Endothelial cell of umbilical vein (primary cell): ENCODE results near the gene VEPH1. TPM values are rescaled to one million over a fixed set of nuclear protein-coding genes. Genes with fewer than 3 reads are reported as not detected.
"Not testable (repeated sequence)": the region's sequence is repeated elsewhere in the genome, so short reads cannot be mapped to it uniquely, and the experiment has no call there.

Experiments used
- BruUV-seq: library from RNA; stranded (reverse); fragments of 400-500 nt; replicated peaks from 2 replicates; lab custom pipeline; 2021; lab: Mats Ljungman, UMichigan
- CTCF ChIA-PET: fragments of 300-600, 350-600 bp; sonication (Branson Sonifier 250); formaldehyde crosslinking; loops from one replicate; lab custom pipeline; 2021; ENCODE audit warnings: antibody characterized with exemption, inconsistent platforms; lab: Charles Lee
- POLR2A ChIA-PET: fragments of 300-600, 350-600 bp; sonication (Branson Sonifier 250); formaldehyde crosslinking; loops from one replicate; lab custom pipeline; 2021; ENCODE audit warnings: antibody characterized with exemption, inconsistent platforms; lab: Charles Lee
- DNase-seq: peaks from one replicate; pipeline ENCODE4 v3.0.0-alpha.2; 2011; ENCODE audit warnings: low read depth, low spot score
- FAIRE-seq: peaks from 2 replicates; lab custom pipeline; 2011; peaks lifted over from hg19 to GRCh38; lab: Jason Lieb, UNC
- H2AFZ ChIP-seq: 2 replicates; pipeline ENCODE4 v1.6.0; 2012; ENCODE audit warnings: low read depth, low read length, control low read depth, inconsistent platforms
- H3K27ac ChIP-seq: 2 replicates; pipeline ENCODE4 v1.5.1; 2011; ENCODE audit warnings: low read depth, mild to moderate bottlenecking, control low read depth, low read length, moderate library complexity; ENCODE audit not compliant: insufficient read depth
- H3K27me3 ChIP-seq, 2 experiments: 2 replicates each; pipeline versions ENCODE4 v1.6.0 to v1.6.1; 2011; ENCODE audit warnings: low read length in 2 of 2, mixed read lengths in 1 of 2; ENCODE audit not compliant: control insufficient read depth in 2 of 2, insufficient read depth in 2 of 2
- H3K36me3 ChIP-seq, 2 experiments: 2 replicates in 1 of 2; 3 replicates in 1 of 2; pipeline ENCODE4 v1.5.1; 2011; ENCODE audit warnings: low read length in 2 of 2, mild to moderate bottlenecking in 1 of 2, moderate library complexity in 1 of 2; ENCODE audit not compliant: control insufficient read depth in 2 of 2, insufficient read depth in 2 of 2; ENCODE audit errors: extremely low read depth in 1 of 2
- H3K4me1 ChIP-seq: 3 replicates; pipeline ENCODE4 v1.5.1; 2011; ENCODE audit warnings: mild to moderate bottlenecking, low read length; ENCODE audit not compliant: control insufficient read depth, insufficient read depth; ENCODE audit errors: extremely low read depth
- H3K4me2 ChIP-seq: 2 replicates; pipeline ENCODE4 v1.6.1; 2011; ENCODE audit warnings: low read length, control low read depth, mixed read lengths; ENCODE audit not compliant: insufficient read depth
- H3K4me3 ChIP-seq, 3 experiments: fragments of 200-600 bp in 1 of 3; sonication (generic), shearing (Covaris generic) in 1 of 3; replicated peaks in 1 of 3; 2 replicates each; pipeline ENCODE4 v1.5.1; 2011 to 2016; ENCODE audit warnings: control low read depth in 3 of 3, low read length in 3 of 3, mild to moderate bottlenecking in 2 of 3, inconsistent platforms in 1 of 3, low read depth in 1 of 3, moderate library complexity in 1 of 3; ENCODE audit not compliant: insufficient read depth in 1 of 3
- H3K79me2 ChIP-seq: 2 replicates; pipeline ENCODE4 v1.6.0; 2012; ENCODE audit warnings: low read length, inconsistent platforms; ENCODE audit not compliant: control insufficient read depth, insufficient read depth
- H3K9ac ChIP-seq: replicated peaks from 2 replicates; pipeline ENCODE3; 2011; ENCODE audit warnings: low read length, control low read depth; ENCODE audit not compliant: insufficient read depth; ENCODE audit errors: extremely low read depth
- H3K9me1 ChIP-seq: replicated peaks from 3 replicates; pipeline ENCODE4 v1.6.0; 2011; ENCODE audit warnings: mild to moderate bottlenecking, low read length; ENCODE audit not compliant: control insufficient read depth, insufficient read depth; ENCODE audit errors: extremely low read depth
- H3K9me3 ChIP-seq: replicated peaks from 2 replicates; pipeline ENCODE4 v1.5.1; 2012; ENCODE audit warnings: low read length, inconsistent platforms; ENCODE audit not compliant: control insufficient read depth, insufficient read depth
- H4K20me1 ChIP-seq: replicated peaks from 2 replicates; pipeline ENCODE3; 2011; ENCODE audit warnings: mild to moderate bottlenecking, low read length; ENCODE audit not compliant: control insufficient read depth, insufficient read depth; ENCODE audit errors: extremely low read depth
- CTCF ChIP-seq, 2 donors: IDR thresholded peaks; 1 replicate in 1 of 2; 2 replicates in 1 of 2; pipeline ENCODE4 v1.5.1; 2011; ENCODE audit warnings: low read length in 2 of 2, mild to moderate bottlenecking in 2 of 2, moderate library complexity in 2 of 2, control low read depth in 1 of 2, inconsistent platforms in 1 of 2, low read depth in 1 of 2; ENCODE audit not compliant: insufficient read depth in 1 of 2; ENCODE audit errors: extremely low read depth in 1 of 2
- EZH2 ChIP-seq: IDR thresholded peaks from 2 replicates; pipeline ENCODE4 v1.6.1; 2012; ENCODE audit warnings: borderline replicate concordance, low read depth, mild to moderate bottlenecking, moderate library complexity, low read length, inconsistent platforms; ENCODE audit not compliant: severe bottlenecking
- FOS ChIP-seq: IDR thresholded peaks from 2 replicates; pipeline ENCODE4 v1.6.1; 2011; ENCODE audit warnings: mild to moderate bottlenecking, low read length, moderate library complexity, borderline replicate concordance; ENCODE audit not compliant: insufficient read depth
- GATA2 ChIP-seq: IDR thresholded peaks from 2 replicates; pipeline ENCODE4 v1.7.0; 2011; ENCODE audit warnings: low read depth, mild to moderate bottlenecking, moderate library complexity, mixed read lengths, low read length; ENCODE audit not compliant: insufficient read length, insufficient read depth
- JUN ChIP-seq: IDR thresholded peaks from 2 replicates; pipeline ENCODE4 v1.6.1; 2011; ENCODE audit warnings: borderline replicate concordance, low read depth; ENCODE audit not compliant: insufficient read length, insufficient read depth
- MAX ChIP-seq: IDR thresholded peaks from 2 replicates; pipeline ENCODE4 v1.6.1; 2011; ENCODE audit not compliant: insufficient read depth, insufficient read length
- MYC ChIP-seq: IDR thresholded peaks from one replicate; pipeline ENCODE4 v1.6.1; 2011; ENCODE audit warnings: mild to moderate bottlenecking, low read depth, low read length
- POLR2A ChIP-seq: IDR thresholded peaks from 2 replicates; pipeline ENCODE4 v1.6.1; 2012; ENCODE audit warnings: low read depth, mild to moderate bottlenecking, control low read depth, low read length
- POLR2AphosphoS5 ChIP-seq: IDR thresholded peaks from 2 replicates; pipeline ENCODE4 v1.6.1; 2012; ENCODE audit warnings: low read depth, mild to moderate bottlenecking, control low read depth, low read length, moderate library complexity; ENCODE audit not compliant: insufficient read depth
- dilution Hi-C: fragments of 300-500 bp; cut with MboI; formaldehyde crosslinking; loops from one replicate; pipeline ENCODE4 v1.15.0; 2019; ENCODE audit warnings: low sequenced_read_pairs; ENCODE audit not compliant: extremely low pct_ligation_motif_present
- intact Hi-C: fragments of 100-400 bp; cut with micrococcal nuclease; formaldehyde crosslinking; loops from one replicate; pipeline ENCODE4 v1.10.0; 2022
- polyA plus RNA-seq, 4 experiments: library from polyadenylated mRNA; depleted of rRNA in 3 of 4; stranded (reverse) in 3 of 4; unstranded in 1 of 4; fragments of >200 nt; gene quantifications; 2 replicates each; pipeline versions ENCODE4 v1.2.1 to v1.2.3, GENCODE V29; 2011 to 2012; ENCODE audit warnings: missing spikeins in 1 of 4
- total RNA-seq: library from RNA; stranded (reverse); gene quantifications from 2 replicates; pipeline ENCODE4 v1.2.3, GENCODE V29; 2021

The VEPH1 gene
- total and polyA plus RNA-seq, 2 donors (not counting 3 experiments of a cell fraction or from before 2014, with no cell fraction given) = 42.9 to 136 TPM

- H3K36me3 ChIP-seq = peaks cover 0 to 4% of the 10 kb centered on the region in 2 experiments
- no peaks in the 10 kb centered on the region for H3K27me3 ChIP-seq
- dilution Hi-C loops (no loop called here), intact Hi-C loops (no loop called here)
- H3K4me3 ChIP-seq = no peak overlapping the region
- H3K9me1 ChIP-seq = no peaks in the 10 kb centered on the region
- no peak for FAIRE-seq
- CTCF ChIA-PET = interaction anchor here (2.0 kb wide), 1 partner anchor 30 kb away, joined by 4 read pairs; no protein-coding TSS in a partner anchor
- POLR2A ChIA-PET = no interaction called here
- no peaks in the 10 kb centered on the region for H3K79me2 ChIP-seq
- no peak overlapping the region for H3K27ac ChIP-seq
- no peak overlapping the region for H3K4me2 ChIP-seq
- no TSS peak for BruUV-seq
- no peaks in the 10 kb centered on the region for H3K4me1 ChIP-seq
- no peak overlapping the region for H2AFZ ChIP-seq
- no peak overlapping the region for H3K9ac ChIP-seq
- DNase-seq = no peak
- H4K20me1 ChIP-seq = no peaks in the 10 kb centered on the region
- no peaks in the 10 kb centered on the region for H3K9me3 ChIP-seq
- TF ChIP-seq POLR2A (no peak), FOS (no peak), MYC (no peak), CTCF (IDR thresholded peaks at IDR 0.05; ENCODE audit: extremely low read depth in 1 of 2, insufficient read depth in 1 of 2, low read depth in 1 of 2, low read length in 2 of 2) (no peak), EZH2 (no peak), JUN (no peak), POLR2AphosphoS5 (no peak), GATA2 (no peak), MAX (no peak)
These were observed 176.2 kb downstream of the VEPH1 start for GRCh38 chr3:157327018-157327417.

GRCh38 chr3:157324869-157325268, 178.3 kb downstream of the VEPH1 start:
- H3K27me3 ChIP-seq, H3K9ac ChIP-seq, CTCF ChIA-PET, intact Hi-C loops, BruUV-seq, FAIRE-seq, H3K4me2 ChIP-seq, H3K9me3 ChIP-seq, POLR2A ChIA-PET, H2AFZ ChIP-seq, H3K4me1 ChIP-seq, DNase-seq, H3K4me3 ChIP-seq, H3K9me1 ChIP-seq, dilution Hi-C loops, H3K27ac ChIP-seq, H3K79me2 ChIP-seq, H3K36me3 ChIP-seq, H4K20me1 ChIP-seq: not testable (repeated sequence)
